Coronary artery (tissue), 2 donors: ENCODE measurements around the gene SNRPE.

Experiments
- DNase-seq: peaks from one replicate; pipeline ENCODE4 v3.0.0-alpha.2; 2017; ENCODE audit warnings: low spot score
- H3K27ac ChIP-seq, 2 donors: fragments of 200-600 bp; sonication (generic); one replicate each; pipeline ENCODE4 v1.5.1; 2016 to 2019
- H3K4me3 ChIP-seq: fragments of 200-600 bp; sonication (generic); 2 replicates; pipeline ENCODE4 v1.5.1; 2016; ENCODE audit warnings: mild to moderate bottlenecking, moderate library complexity
- CTCF ChIP-seq: fragments of 200-600 bp; sonication (generic); IDR thresholded peaks from one replicate; pipeline ENCODE4 v1.5.1; 2019; ENCODE audit warnings: antibody characterized with exemption

Gene SNRPE

GRCh38 chr1:203899869-203900714 is 38.7 kb downstream of the SNRPE start:
- TF ChIP-seq CTCF, result no peak
- Histone ChIP-seq H3K27ac (no peak overlapping the region), H3K4me3 (no peak overlapping the region)
- DNase-seq, result no peak

GRCh38 chr1:203901581-203901980 is 40.2 kb downstream of the SNRPE start:
- Histone ChIP-seq H3K4me3 (no peak overlapping the region), H3K27ac (no peak overlapping the region)
- TF ChIP-seq CTCF, result no peak
- DNase-seq, result no peak

- no peak overlapping the region for H3K27ac ChIP-seq
- no peak for DNase-seq
- no peak for TF ChIP-seq CTCF
- no peak overlapping the region for H3K4me3 ChIP-seq
Observed at GRCh38 chr1:203905275-203905674, 43.9 kb downstream of the SNRPE start.

GRCh38 chr1:203906932-203907331 is 45.5 kb downstream of the SNRPE start:
- no peak for DNase-seq

GRCh38 chr1:203907901-203908300 is 46.5 kb downstream of the SNRPE start:
- Histone ChIP-seq H3K27ac (no peak overlapping the region), H3K4me3 (no peak overlapping the region)
- DNase-seq, result no peak
- no peak for TF ChIP-seq CTCF

More at GRCh38 chr1:203906932-203907331, 45.5 kb downstream of the SNRPE start:
- H3K4me3 ChIP-seq, result no peak overlapping the region
- H3K27ac ChIP-seq, result no peak overlapping the region
- TF ChIP-seq CTCF, result no peak

- Histone ChIP-seq H3K4me3 (no peak overlapping the region), H3K27ac (no peak overlapping the region)
- no peak for DNase-seq
- TF ChIP-seq CTCF, result no peak
Observed at GRCh38 chr1:203911806-203912205, 50.4 kb downstream of the SNRPE start.

GRCh38 chr1:203913073-203913521 is 51.7 kb downstream of the SNRPE start:
- Histone ChIP-seq H3K27ac (no peak overlapping the region), H3K4me3 (no peak overlapping the region)
- TF ChIP-seq CTCF, result no peak
- no peak for DNase-seq
